ENCODE results near the gene AACS. TPM values are rescaled to one million over a fixed set of nuclear protein-coding genes. Genes with fewer than 3 reads are reported as not detected.

Gene AACS
- total and polyA plus RNA-seq, 9 donors: 7.5 to 37.8 (median 14.2) TPM

- DNase-seq: no peak
- Histone ChIP-seq H3K36me3 (no peaks in the 10 kb centered on the region), H3K27me3 (no peaks in the 10 kb centered on the region), H3K4me1 (ENCODE audit: insufficient read depth) (peaks cover 9% of the 10 kb centered on the region), H3K27ac (no peak overlapping the region), H3K9me3 (no peaks in the 10 kb centered on the region), H3K4me3 (no peak overlapping the region)
- TF ChIP-seq POLR2A (IDR thresholded peaks at IDR 0.05) (no peak), CTCF (IDR thresholded peaks at IDR 0.05) (no peak), EP300 (IDR thresholded peaks at IDR 0.05) (no peak)
- intact Hi-C loops (cut with DNase I): no loop called here
- WGBS, 3 donors: 1 to 2% (median 2%) methylated on average over 24 to 25 of the region's 25 CpGs
Measured at GRCh38 chr12:125187780-125188741, 122.8 kb downstream of the AACS start.

GRCh38 chr12:125189015-125189414, 123.8 kb downstream of the AACS start:
- 5 to 8% (median 5%) methylated on average over 10 of the region's 10 CpGs for WGBS, 3 donors
- H3K27ac ChIP-seq: no peak overlapping the region
- H3K4me1 ChIP-seq (ENCODE audit: insufficient read depth): peaks cover 8% of the 10 kb centered on the region
- TF ChIP-seq EP300 (IDR thresholded peaks at IDR 0.05): no peak
- no peak for TF ChIP-seq POLR2A (IDR thresholded peaks at IDR 0.05)
- no peak for TF ChIP-seq CTCF (IDR thresholded peaks at IDR 0.05)
- H3K9me3 ChIP-seq: no peaks in the 10 kb centered on the region
- intact Hi-C loops (cut with DNase I): no loop called here
- no peaks in the 10 kb centered on the region for H3K27me3 ChIP-seq
- H3K36me3 ChIP-seq: no peaks in the 10 kb centered on the region
- DNase-seq: no peak
- H3K4me3 ChIP-seq: no peak overlapping the region

DNA sequence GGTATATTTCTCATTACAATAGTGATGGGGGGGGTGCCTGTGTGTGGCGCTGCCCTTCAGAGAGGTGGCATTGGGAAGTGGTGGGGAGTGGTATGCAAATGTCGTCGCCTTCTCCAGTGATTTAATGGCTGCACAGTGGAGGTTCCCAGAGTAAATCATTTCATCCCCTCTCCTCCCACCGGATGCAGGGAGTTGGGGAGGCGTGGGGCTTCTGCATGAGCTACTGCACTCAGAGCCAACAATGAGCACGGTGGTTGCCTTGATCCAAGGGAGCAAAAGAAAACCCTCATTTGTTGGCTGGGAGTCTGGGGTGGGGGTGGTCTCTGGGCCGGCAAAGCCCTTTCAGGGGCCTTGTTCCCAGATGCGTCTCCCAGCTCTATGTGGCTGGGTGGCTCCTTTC, 124.3 kb downstream of the AACS start:
- Histone ChIP-seq H3K27me3 (no peaks in the 10 kb centered on the region), H3K27ac (no peak overlapping the region), H3K9me3 (no peaks in the 10 kb centered on the region), H3K4me1 (ENCODE audit: insufficient read depth) (peaks cover 8% of the 10 kb centered on the region), H3K4me3 (no peak overlapping the region), H3K36me3 (no peaks in the 10 kb centered on the region)
- TF ChIP-seq CTCF (IDR thresholded peaks at IDR 0.05) (no peak), EP300 (IDR thresholded peaks at IDR 0.05) (no peak), POLR2A (IDR thresholded peaks at IDR 0.05) (no peak)
- WGBS, 3 donors: 4 to 8% (median 7%) methylated on average over 8 of the region's 8 CpGs
- intact Hi-C loops (cut with DNase I): no loop called here
- DNase-seq: no peak

GRCh38 chr12:125191361-125192087, 126.3 kb downstream of the AACS start:
- Histone ChIP-seq H3K36me3 (no peaks in the 10 kb centered on the region), H3K4me1 (ENCODE audit: insufficient read depth) (peaks cover 5% of the 10 kb centered on the region), H3K4me3 (no peak overlapping the region), H3K27ac (no peak overlapping the region), H3K9me3 (no peaks in the 10 kb centered on the region), H3K27me3 (no peaks in the 10 kb centered on the region)
- 63 to 75% (median 67%) methylated on average over 10 of the region's 10 CpGs for WGBS, 3 donors
- intact Hi-C loops (cut with DNase I): no loop called here
- no peak for TF ChIP-seq EP300 (IDR thresholded peaks at IDR 0.05)
- no peak for TF ChIP-seq CTCF (IDR thresholded peaks at IDR 0.05)
- no peak for TF ChIP-seq POLR2A (IDR thresholded peaks at IDR 0.05)
- no peak for DNase-seq
